Stimulated activated CD4-positive, alpha-beta T cell treated with anti-CD3 and anti-CD28 coated beads, TNF-alpha, amount 100 ng/mL, for 24 hours (primary cell): Measurements from ENCODE around the gene COX4I2.
"Not testable (repeated sequence)": the region's sequence is repeated elsewhere in the genome, so short reads cannot be mapped to it uniquely, and the experiment has no call there.

Experiments used
- DNase-seq, 3 experiments: peaks; one replicate each; pipeline ENCODE4 v3.0.0-alpha.2; 2020; ENCODE audit warnings: low read depth in 3 of 3

The COX4I2 gene

GRCh38 chr20:31607640-31608250 is 30.0 kb upstream of the COX4I2 start:
- no peak for DNase-seq

DNA sequence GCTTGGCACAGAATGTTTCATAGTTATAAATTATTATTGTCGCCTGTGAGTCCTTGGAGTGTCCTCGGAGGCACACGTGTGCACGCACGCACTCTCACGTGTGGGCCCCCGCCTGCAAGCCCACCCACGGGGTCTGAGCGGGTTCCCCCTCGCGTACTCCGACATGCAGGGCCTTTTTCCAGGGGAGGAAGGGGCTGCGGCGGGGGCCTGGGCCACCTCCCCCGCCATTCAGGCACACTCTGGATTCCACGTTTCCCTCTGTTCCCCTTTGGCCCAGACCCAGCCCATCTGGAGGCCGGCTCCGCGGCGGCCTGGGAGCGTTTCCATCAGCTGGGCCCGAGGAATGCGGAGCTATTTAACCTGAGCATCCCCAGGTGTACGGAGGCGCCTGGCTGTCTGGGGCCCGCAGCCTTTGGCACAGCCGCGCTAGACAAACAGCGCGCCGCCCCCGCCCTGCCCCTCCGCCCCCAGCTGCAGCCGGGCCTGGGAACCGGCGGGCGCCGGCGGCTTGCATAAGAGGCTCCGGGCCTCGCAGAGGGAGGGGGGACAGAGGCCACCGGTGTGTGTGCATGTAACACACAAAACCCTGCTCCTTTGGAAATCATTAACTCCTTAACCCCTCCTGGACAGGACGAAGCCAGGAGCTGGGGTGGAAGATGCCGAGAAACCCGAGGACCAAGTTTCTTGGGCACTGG is 29.3 kb upstream of the COX4I2 start:
- DNase-seq: no peak

GRCh38 chr20:31612271-31612640 is 25.5 kb upstream of the COX4I2 start:
- DNase-seq: not testable (repeated sequence)

GRCh38 chr20:31615416-31615815 is 22.3 kb upstream of the COX4I2 start:
- no peak for DNase-seq

DNA sequence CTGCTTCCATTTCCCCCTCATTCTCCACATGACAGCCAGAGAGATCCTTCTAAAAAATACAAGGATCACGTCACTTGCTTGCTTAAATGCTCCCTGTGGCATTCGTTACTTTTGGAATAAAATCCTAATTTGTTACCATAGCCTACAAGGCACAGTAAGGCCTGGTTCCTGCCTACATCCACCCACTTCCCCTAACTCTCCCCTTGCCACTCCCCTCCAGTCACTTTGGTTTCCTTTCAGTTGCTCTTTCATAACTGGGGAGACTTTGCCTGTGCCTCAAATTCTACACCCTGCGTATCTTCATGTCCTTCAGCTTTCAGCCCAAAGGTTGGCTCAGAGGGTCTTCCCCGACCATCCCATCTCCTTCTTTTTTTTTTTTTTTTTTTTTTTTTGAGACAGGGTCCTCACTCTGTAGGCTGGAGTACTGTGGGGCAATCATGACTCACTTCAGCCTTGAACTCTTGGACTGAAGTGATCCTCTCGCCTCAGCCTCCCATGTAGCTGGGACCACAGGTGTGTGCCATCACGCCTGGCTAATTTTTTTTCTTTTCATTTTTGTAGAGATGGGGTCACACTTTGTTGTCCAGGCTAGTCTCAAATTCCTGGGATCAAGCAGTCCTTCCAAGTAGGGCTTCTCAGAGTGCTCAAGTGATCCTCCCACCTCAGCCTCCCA is 20.1 kb upstream of the COX4I2 start:
- DNase-seq: no peak

DNA sequence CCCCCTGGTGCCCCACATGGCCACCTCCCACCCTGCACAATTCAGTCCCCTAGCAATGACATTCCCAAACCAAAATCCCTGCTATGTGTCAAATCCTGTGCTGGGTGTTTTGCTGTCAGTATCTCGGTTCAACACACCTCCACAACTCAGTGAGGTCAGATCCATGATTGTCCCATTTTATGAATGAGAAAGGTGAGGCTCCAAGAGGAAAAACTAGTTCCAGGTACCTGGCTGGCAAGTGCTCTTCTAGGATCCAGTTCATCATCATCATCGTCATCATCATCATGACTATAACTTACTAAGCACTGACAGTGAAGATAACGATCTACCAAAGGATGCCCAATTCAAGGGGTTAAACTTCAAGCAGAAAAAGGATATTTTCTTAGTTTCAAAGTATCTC is 17.5 kb upstream of the COX4I2 start:
- DNase-seq: no peak

DNA sequence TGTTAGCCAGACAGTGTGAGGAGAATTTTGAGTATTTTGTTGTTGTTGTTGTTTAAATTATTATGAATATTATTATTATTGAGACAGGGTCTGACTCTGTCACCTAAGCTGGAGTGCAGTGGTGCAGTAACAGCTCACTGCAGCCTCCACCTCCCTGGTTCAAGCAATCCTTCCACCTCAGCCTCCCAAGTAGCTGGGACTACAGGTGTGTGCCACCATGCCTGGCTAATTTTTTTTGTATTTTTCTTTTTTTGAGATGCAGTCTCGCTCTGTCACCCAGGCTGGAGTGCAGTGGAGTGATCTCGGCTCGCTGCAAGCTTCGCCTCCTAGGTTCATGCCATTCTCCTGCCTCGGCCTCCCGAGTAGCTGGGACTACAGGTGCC is 14.6 kb upstream of the COX4I2 start:
- not testable (repeated sequence) for DNase-seq

- not testable (repeated sequence) for DNase-seq
Measured at GRCh38 chr20:31626534-31626933, 11.2 kb upstream of the COX4I2 start.

GRCh38 chr20:31628057-31628456 is 9.7 kb upstream of the COX4I2 start:
- not testable (repeated sequence) for DNase-seq

- DNase-seq: no peak
Measured at GRCh38 chr20:31630187-31630790, 7.4 kb upstream of the COX4I2 start.

- DNase-seq: no peak
Measured at GRCh38 chr20:31632548-31633338, 5.0 kb upstream of the COX4I2 start.

DNA sequence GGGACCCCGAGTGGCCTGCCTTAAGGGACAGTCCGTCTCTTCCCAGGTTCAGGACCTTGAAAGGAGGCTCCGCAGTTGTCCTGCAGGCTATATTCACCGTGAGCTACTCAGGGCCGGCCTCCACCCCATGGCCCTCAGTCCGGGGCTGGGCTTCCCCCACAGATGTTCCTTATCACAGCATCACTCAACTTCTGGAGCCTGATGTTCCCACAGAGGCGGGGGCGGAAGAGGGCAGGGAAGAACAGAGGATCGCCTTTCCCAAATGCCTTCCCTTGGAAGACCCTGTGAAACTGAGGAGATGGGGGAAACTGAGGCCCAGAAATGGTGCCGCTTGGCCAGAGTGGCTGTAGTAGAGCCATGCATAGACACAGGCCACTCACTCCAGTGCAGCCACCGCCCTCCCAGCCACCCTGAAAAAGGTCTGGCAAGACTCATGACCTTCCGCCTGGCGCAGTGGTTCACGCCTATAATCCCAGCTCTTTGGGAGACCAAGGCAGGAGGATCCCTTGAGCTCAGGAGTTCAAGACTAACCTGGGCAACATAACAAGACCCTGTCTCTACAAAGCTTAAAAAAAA is 4.3 kb upstream of the COX4I2 start:
- no peak for DNase-seq

DNA sequence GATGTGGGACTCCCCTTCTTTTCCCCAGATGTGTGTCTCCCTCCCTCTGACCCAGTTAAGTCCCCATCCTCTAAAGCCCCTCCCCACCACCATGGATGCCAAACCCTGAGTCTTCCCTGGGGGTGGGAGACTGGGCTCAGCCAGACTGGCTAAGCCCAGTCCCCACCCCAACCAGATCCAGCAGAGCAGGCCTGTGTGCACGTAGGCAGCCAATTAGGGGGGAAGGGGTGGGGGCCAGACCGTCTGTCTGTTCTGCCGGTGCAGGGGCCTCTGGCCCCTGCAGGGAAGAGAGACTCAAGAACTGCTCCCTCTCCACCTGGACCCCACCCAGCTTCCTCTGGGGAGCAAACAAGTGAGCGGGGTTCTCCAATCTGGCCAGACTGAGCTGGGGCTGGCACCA is 605 bp downstream of the COX4I2 start:
- no peak for DNase-seq

DNA sequence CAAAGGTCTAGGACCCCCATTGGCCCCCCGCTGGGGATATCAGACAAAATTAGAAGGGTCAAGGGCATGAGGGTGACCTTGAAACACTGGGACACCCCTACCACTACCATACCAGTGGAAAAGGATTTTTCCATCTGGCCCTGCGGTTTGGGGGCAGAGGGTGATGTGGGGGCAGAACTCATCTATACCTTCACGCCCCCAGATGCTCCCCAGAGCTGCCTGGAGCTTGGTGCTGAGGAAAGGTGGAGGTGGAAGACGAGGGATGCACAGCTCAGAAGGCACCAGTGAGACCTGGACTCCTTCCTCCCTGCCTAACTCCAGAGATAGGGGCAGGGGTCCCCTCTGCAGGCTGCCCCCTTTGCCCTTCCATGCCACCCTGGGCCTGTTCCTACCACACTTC is 1.1 kb downstream of the COX4I2 start:
- DNase-seq: no peak

DNA sequence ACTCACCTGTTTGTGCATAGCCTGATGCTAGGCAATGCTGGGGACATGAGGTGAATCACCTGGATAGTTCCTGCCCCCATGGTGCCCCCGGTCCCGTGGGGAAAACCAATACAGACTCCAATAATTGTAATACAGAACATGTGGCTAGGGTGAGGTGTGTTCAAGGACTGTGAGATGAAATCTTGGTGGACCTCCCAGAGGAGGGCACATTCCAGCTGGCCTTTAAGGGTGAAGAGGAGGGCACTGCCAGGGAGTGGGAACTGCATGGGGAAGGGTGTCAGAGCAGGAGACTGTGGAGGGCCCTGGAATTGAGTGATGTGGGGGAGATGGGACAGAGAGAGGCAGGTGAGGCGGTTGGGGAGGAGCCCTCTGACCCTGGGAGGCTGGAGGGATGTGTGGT is 2.5 kb downstream of the COX4I2 start:
- DNase-seq: no peak

DNA sequence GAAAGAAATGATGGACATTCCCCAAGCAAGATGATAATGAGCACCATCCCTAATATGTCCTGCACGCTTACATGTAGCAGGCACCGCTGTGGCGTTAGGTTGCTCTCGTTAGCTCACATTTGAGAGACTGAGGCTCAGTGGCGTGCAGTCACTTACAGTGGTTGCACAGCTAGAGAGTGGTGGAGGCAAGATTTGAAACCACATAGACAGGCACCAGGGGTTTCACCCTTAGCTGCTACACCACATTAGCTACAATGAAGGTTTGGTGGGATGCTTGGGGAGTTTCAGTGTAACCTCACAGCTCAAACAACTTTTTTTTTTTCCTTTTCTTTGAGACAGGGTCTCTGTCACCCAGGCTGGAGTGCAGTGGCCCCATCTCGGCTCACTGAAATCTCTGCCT is 3.7 kb downstream of the COX4I2 start:
- DNase-seq: no peak

DNA sequence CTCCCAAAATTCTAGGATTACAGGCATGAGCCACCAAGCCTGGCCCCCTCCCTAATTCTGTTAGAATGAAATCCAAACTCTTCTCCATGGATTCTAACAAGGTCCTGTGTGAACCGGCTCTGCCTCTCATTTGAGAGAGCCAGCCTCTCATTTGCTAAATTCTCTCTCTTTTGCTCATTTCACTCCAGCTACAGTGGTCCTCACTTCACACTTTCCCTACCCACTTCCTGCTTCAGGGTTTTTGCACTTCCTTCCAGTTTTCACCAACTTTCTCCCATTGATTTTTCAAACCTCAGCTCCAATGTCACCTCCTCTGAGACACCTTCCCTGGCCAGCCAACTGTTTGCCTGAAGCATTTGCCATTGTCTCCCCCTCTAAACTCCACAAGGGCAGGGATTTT is 5.1 kb downstream of the COX4I2 start:
- DNase-seq: no peak

DNA sequence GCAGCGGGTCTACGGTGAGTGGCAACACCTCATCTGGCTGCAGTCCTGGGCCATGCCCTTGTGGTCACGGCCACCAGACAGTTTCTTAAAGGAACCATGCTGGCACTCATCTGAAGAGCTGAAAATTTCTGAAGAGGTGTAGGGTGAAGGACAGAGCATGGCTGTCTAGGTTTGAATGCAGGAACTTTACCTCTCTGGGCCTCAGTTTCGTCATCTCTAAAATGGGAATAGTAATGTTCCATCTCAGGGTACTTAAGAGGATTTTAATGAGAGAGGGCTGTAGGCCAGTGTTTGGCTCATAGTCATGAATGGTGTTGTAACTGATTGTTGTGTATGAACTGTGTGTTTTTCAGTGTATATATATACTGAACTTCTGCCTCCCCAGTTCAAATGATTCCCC is 5.8 kb downstream of the COX4I2 start:
- DNase-seq: no peak

DNA sequence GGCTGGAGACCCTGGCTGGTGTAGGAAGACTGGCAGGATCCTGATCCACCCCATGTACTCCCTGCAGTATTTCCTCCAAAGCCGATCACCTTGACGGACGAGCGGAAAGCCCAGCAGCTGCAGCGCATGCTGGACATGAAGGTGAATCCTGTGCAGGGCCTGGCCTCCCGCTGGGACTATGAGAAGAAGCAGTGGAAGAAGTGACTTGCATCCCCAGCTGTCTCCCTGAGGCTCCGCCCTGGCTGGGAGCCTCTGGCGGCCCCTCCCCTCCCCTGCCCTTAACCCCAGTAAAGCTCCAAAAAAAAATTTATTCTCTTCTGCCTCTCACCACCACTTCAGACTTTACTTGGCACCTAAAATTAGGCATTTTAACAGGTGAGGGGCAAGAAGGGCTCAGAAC is 7.0 kb downstream of the COX4I2 start:
- no peak for DNase-seq

DNA sequence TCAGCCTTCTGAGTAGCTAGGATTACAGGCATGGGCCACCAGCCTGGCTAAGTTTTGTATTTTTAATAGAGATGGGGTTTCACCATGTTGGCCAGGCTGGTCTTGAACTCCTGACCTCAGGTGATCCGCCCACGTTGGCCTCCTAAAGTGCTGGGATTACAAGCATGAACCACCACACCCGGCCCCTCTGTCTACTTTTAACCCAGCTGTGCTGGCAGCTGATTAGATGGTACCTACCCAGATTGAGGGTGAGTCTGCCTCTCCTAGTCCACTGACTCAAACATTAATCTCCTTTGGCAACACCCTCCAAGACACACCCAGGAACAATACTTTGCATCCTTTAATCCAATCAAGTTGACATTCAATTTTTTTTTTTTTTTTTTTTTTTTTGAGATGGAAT is 10.4 kb downstream of the COX4I2 start:
- DNase-seq: not testable (repeated sequence)

DNA sequence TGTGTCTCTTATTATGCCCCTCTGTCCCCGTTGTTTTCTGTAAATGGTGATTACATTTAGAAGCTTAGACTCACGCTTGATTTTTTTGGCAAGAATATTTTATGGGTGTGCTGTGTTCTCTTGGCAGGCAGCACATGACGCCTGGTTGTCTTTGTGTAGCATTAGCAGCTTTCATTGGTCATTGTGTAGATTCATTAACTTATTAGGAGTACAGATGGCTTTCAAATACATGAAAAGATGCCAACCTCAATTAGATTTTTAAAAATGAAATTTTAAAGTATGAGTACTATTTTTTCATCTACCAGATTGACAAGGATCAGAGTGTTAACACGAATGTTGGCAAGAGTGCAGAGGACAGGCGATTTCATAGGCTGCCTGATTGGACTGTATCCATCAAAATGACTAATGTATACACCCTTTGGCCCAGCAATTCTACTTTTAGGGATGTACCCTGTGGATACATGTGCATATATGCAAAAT is 15.2 kb downstream of the COX4I2 start:
- DNase-seq: no peak

GRCh38 chr20:31653561-31653960 is 15.8 kb downstream of the COX4I2 start:
- DNase-seq: no peak
